Astrocyte (in vitro differentiated cells and primary cell): ENCODE measurements around the gene MYPN. TPM values are rescaled to one million over a fixed set of nuclear protein-coding genes. Genes with fewer than 3 reads are reported as not detected.

Source experiments
- DNase-seq: peaks from one replicate; pipeline ENCODE4 v3.0.0-alpha.2; 2010; ENCODE audit warnings: low read depth
- FAIRE-seq: peaks from 2 replicates; lab custom pipeline; 2011; peaks lifted over from hg19 to GRCh38; lab: Jason Lieb, UNC
- H2AFZ ChIP-seq: 2 replicates; pipeline ENCODE4 v1.6.0; 2012; ENCODE audit warnings: low read depth, low read length, inconsistent platforms
- H3K27ac ChIP-seq: 2 replicates; pipeline ENCODE4 v1.5.1; 2011; ENCODE audit warnings: low read depth, low read length, inconsistent platforms
- H3K27me3 ChIP-seq: 2 replicates; pipeline ENCODE4 v1.6.0; 2011; ENCODE audit warnings: low read length, inconsistent platforms; ENCODE audit not compliant: insufficient read depth
- H3K36me3 ChIP-seq: 2 replicates; pipeline ENCODE4 v1.5.1; 2011; ENCODE audit warnings: low read length, inconsistent platforms; ENCODE audit not compliant: insufficient read depth
- H3K4me1 ChIP-seq: 2 replicates; pipeline ENCODE4 v1.5.1; 2011; ENCODE audit warnings: low read length, inconsistent platforms; ENCODE audit not compliant: insufficient read depth
- H3K4me2 ChIP-seq: 2 replicates; pipeline ENCODE4 v1.6.0; 2012; ENCODE audit warnings: low read length, inconsistent platforms
- H3K4me3 ChIP-seq: 2 replicates; pipeline ENCODE4 v1.5.1; 2011; ENCODE audit warnings: low read depth, mild to moderate bottlenecking, low read length, inconsistent platforms; ENCODE audit not compliant: insufficient read depth
- H3K79me2 ChIP-seq: 2 replicates; pipeline ENCODE4 v1.6.0; 2012; ENCODE audit warnings: mild to moderate bottlenecking, low read length, inconsistent platforms; ENCODE audit not compliant: insufficient read depth
- H3K9ac ChIP-seq: 2 replicates; pipeline ENCODE4 v1.6.0; 2012; ENCODE audit warnings: mild to moderate bottlenecking, low read length, inconsistent platforms
- H3K9me3 ChIP-seq: 2 replicates; pipeline ENCODE4 v1.5.1; 2012; ENCODE audit warnings: low read depth, mild to moderate bottlenecking, low read length, inconsistent platforms; ENCODE audit not compliant: insufficient read depth
- H4K20me1 ChIP-seq: 2 replicates; pipeline ENCODE4 v1.6.0; 2012; ENCODE audit warnings: low read length, inconsistent platforms; ENCODE audit not compliant: insufficient read depth
- H3K27ac Mint-ChIP-seq: one replicate; pipeline ENCODE4 v1.8.0; 2021; ENCODE audit warnings: mild to moderate bottlenecking, mixed read lengths; ENCODE audit not compliant: unreplicated experiment
- H3K27me3 Mint-ChIP-seq: one replicate; pipeline ENCODE4 v1.8.0; 2021; ENCODE audit warnings: low read depth, mixed read lengths; ENCODE audit not compliant: unreplicated experiment
- H3K36me3 Mint-ChIP-seq: one replicate; pipeline ENCODE4 v1.8.0; 2021; ENCODE audit warnings: low read depth, mixed read lengths; ENCODE audit not compliant: unreplicated experiment
- H3K4me1 Mint-ChIP-seq: one replicate; pipeline ENCODE4 v1.8.0; 2021; ENCODE audit warnings: low read depth, mixed read lengths; ENCODE audit not compliant: unreplicated experiment
- H3K4me3 Mint-ChIP-seq: one replicate; pipeline ENCODE4 v1.8.0; 2021; ENCODE audit warnings: mild to moderate bottlenecking, moderate library complexity, mixed read lengths; ENCODE audit not compliant: unreplicated experiment
- H3K9me3 Mint-ChIP-seq: one replicate; pipeline ENCODE4 v1.8.0; 2021; ENCODE audit warnings: mild to moderate bottlenecking, mixed read lengths; ENCODE audit not compliant: unreplicated experiment
- CTCF ChIP-seq: IDR thresholded peaks from 2 replicates; pipeline ENCODE4 v1.5.1; 2011; ENCODE audit warnings: low read depth, mild to moderate bottlenecking, inconsistent platforms, low read length, moderate library complexity; ENCODE audit not compliant: insufficient read depth
- EZH2 ChIP-seq: IDR thresholded peaks from 2 replicates; pipeline ENCODE4 v1.6.1; 2012; ENCODE audit warnings: mild to moderate bottlenecking, low read length, inconsistent platforms; ENCODE audit not compliant: insufficient read depth
- total RNA-seq: library from RNA; stranded (reverse); gene quantifications from 2 replicates; pipeline ENCODE4 v1.2.1, GENCODE V29; 2021

MYPN gene
- total RNA-seq, 1 donor from 2014 or later = 0.11 TPM

GRCh38 chr10:68067508-68067907, 41.8 kb upstream of the MYPN start:
- no peaks in the 10 kb centered on the region for H3K4me1 ChIP-seq
- H3K9me3 ChIP-seq = no peaks in the 10 kb centered on the region
- peaks cover 37% of the 10 kb centered on the region for H4K20me1 ChIP-seq
- peaks cover 17% of the 10 kb centered on the region for H3K36me3 ChIP-seq
- Mint-ChIP-seq H3K4me1 (peaks cover 19% of the 10 kb centered on the region), H3K36me3 (no peaks in the 10 kb centered on the region), H3K27me3 (no peaks in the 10 kb centered on the region), H3K27ac (no peak overlapping the region), H3K4me3 (no peak overlapping the region), H3K9me3 (no peaks in the 10 kb centered on the region)
- no peak overlapping the region for H3K9ac ChIP-seq
- H3K27me3 ChIP-seq = no peaks in the 10 kb centered on the region
- no peak overlapping the region for H3K4me3 ChIP-seq
- TF ChIP-seq EZH2 = no peak
- TF ChIP-seq CTCF = no peak
- H3K27ac ChIP-seq = no peak overlapping the region
- H2AFZ ChIP-seq = no peak overlapping the region
- no peak overlapping the region for H3K4me2 ChIP-seq
- H3K79me2 ChIP-seq = peaks cover 97% of the 10 kb centered on the region
- DNase-seq (no peak), FAIRE-seq (no peak)

GRCh38 chr10:68073631-68074030, 35.7 kb upstream of the MYPN start:
- no peaks in the 10 kb centered on the region for H3K27me3 ChIP-seq
- peak overlapping the region; percentile 89 for H3K4me2 ChIP-seq
- Mint-ChIP-seq H3K36me3 (no peaks in the 10 kb centered on the region), H3K27me3 (no peaks in the 10 kb centered on the region), H3K4me3 (peak overlapping the region; percentile 98), H3K27ac (peak overlapping the region; percentile 44), H3K4me1 (peaks cover 14% of the 10 kb centered on the region), H3K9me3 (no peaks in the 10 kb centered on the region)
- H2AFZ ChIP-seq = no peak overlapping the region
- peak overlapping the region; percentile 95 for H3K9ac ChIP-seq
- DNase-seq (no peak), FAIRE-seq (no peak)
- H4K20me1 ChIP-seq = peaks cover 44% of the 10 kb centered on the region
- peak overlapping the region; percentile 94 for H3K4me3 ChIP-seq
- peaks cover 5% of the 10 kb centered on the region for H3K4me1 ChIP-seq
- TF ChIP-seq CTCF (no peak), EZH2 (no peak)
- peaks cover 64% of the 10 kb centered on the region for H3K79me2 ChIP-seq
- peak overlapping the region; percentile 93 for H3K27ac ChIP-seq
- no peaks in the 10 kb centered on the region for H3K9me3 ChIP-seq
- peaks cover 8% of the 10 kb centered on the region for H3K36me3 ChIP-seq

GRCh38 chr10:68074031-68074774, 35.1 kb upstream of the MYPN start:
- peak overlapping the region; percentile 95 for H3K9ac ChIP-seq
- Mint-ChIP-seq H3K4me3 (peak overlapping the region; percentile 98), H3K36me3 (no peaks in the 10 kb centered on the region), H3K9me3 (no peaks in the 10 kb centered on the region), H3K27ac (peak overlapping the region; percentile 44), H3K27me3 (no peaks in the 10 kb centered on the region), H3K4me1 (peaks cover 14% of the 10 kb centered on the region)
- H3K4me3 ChIP-seq = peak overlapping the region; percentile 94
- FAIRE-seq = no peak
- peaks cover 58% of the 10 kb centered on the region for H3K79me2 ChIP-seq
- no peaks in the 10 kb centered on the region for H3K9me3 ChIP-seq
- H2AFZ ChIP-seq = peak overlapping the region; percentile 62
- H3K27me3 ChIP-seq = no peaks in the 10 kb centered on the region
- peaks cover 40% of the 10 kb centered on the region for H4K20me1 ChIP-seq
- peaks cover 5% of the 10 kb centered on the region for H3K4me1 ChIP-seq
- no peak for DNase-seq
- TF ChIP-seq EZH2 (no peak), CTCF (no peak)
- H3K4me2 ChIP-seq = peak overlapping the region; percentile 89
- H3K36me3 ChIP-seq = peaks cover 4% of the 10 kb centered on the region
- H3K27ac ChIP-seq = peak overlapping the region; percentile 93
